Subcutaneous adipose tissue (tissue), 4 donors: ENCODE data around the gene COA8. TPM values are rescaled to one million over a fixed set of nuclear protein-coding genes. Genes with fewer than 3 reads are reported as not detected.

Experiments used
- CTCF ChIP-seq: fragments of 450-650 bp; IDR thresholded peaks from one replicate; pipeline ENCODE4 v1.5.1; 2016; ENCODE audit warnings: low read depth, mild to moderate bottlenecking, control low read depth, antibody characterized with exemption, moderate library complexity
- total RNA-seq, 4 donors: library from RNA; depleted of rRNA; stranded (reverse); fragments of >200 nt; gene quantifications; one replicate each; pipeline ENCODE4 v1.1.0, GENCODE V29; 2016

COA8 gene
- total RNA-seq, 4 donors from 2014 or later: 35.1 to 59.9 (median 49.2) TPM

GRCh38 chr14:103569408-103569807, 6.6 kb downstream of the COA8 start:
- TF ChIP-seq CTCF: no peak

GRCh38 chr14:103574104-103574503, 11.3 kb downstream of the COA8 start:
- TF ChIP-seq CTCF: no peak

- no peak for TF ChIP-seq CTCF
Measured at GRCh38 chr14:103574707-103575285, 12.0 kb downstream of the COA8 start.

- no peak for TF ChIP-seq CTCF
Measured at GRCh38 chr14:103576371-103577024, 13.7 kb downstream of the COA8 start.

GRCh38 chr14:103578401-103579075, 15.8 kb downstream of the COA8 start:
- no peak for TF ChIP-seq CTCF

GRCh38 chr14:103581206-103581605, 18.4 kb downstream of the COA8 start:
- no peak for TF ChIP-seq CTCF

- no peak for TF ChIP-seq CTCF
Measured at GRCh38 chr14:103581954-103582703, 19.4 kb downstream of the COA8 start.
